MM.1S (cell line): ENCODE measurements around the gene PTPRA.

Source experiments
- EZH2 ChIP-seq: fragments of 300-600 bp; sonication (generic); optimal IDR thresholded peaks from 2 replicates; pipeline ENCODE3; 2017; ENCODE audit warnings: low read depth, mild to moderate bottlenecking, antibody characterized with exemption, low read length, mixed read lengths
- EZH2phosphoT487 ChIP-seq: fragments of 300-600 bp; sonication (generic); IDR thresholded peaks from 2 replicates; pipeline ENCODE4 v1.6.1; 2018; ENCODE audit warnings: antibody characterized with exemption, low read length
- TF ChIP-seq, protein P1 (sequence below): fragments of 300-600 bp; sonication (generic); IDR thresholded peaks from 2 replicates; pipeline ENCODE4 v1.5.1; 2016; ENCODE audit warnings: antibody characterized with exemption, low read length, mixed read lengths

DNA sequence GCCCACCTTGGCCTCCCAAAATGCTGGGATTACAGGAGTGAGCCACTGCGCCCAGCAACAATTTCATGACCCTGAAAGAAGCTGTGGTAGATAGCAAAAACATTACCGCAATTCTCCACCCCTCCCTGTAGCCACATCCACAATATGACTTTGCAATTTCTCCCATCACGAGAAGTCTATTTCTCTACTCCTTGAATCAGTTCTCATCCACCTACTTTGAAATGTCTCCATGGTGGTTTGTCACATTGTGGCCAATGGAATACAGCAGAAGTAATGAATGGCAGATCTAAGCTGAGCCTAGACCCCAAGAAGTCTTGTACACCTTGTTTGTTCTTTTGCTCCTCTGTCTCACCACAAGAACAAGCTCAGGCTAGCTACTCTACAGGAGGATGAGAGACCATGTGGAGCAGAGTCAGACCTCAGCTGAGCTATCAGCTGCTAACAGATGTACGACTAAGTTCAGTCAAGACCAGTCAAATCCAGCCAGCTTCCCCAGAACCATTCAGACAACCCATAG, 204.4 kb downstream of the PTPRA start:
- TF ChIP-seq EZH2, result no peak
- TF ChIP-seq, protein P1, sequence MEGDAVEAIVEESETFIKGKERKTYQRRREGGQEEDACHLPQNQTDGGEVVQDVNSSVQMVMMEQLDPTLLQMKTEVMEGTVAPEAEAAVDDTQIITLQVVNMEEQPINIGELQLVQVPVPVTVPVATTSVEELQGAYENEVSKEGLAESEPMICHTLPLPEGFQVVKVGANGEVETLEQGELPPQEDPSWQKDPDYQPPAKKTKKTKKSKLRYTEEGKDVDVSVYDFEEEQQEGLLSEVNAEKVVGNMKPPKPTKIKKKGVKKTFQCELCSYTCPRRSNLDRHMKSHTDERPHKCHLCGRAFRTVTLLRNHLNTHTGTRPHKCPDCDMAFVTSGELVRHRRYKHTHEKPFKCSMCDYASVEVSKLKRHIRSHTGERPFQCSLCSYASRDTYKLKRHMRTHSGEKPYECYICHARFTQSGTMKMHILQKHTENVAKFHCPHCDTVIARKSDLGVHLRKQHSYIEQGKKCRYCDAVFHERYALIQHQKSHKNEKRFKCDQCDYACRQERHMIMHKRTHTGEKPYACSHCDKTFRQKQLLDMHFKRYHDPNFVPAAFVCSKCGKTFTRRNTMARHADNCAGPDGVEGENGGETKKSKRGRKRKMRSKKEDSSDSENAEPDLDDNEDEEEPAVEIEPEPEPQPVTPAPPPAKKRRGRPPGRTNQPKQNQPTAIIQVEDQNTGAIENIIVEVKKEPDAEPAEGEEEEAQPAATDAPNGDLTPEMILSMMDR, result no peak
- TF ChIP-seq EZH2phosphoT487, result no peak
